ENCODE measurements around the gene ZNF266. TPM values are rescaled to one million over a fixed set of nuclear protein-coding genes. Genes with fewer than 3 reads are reported as not detected.

ZNF266 gene
- 14.5 TPM for total RNA-seq

GRCh38 chr19:9435279-9436268 lies at the start of gene ZNF266:
Gene ZNF266 (minus strand): TSS chr19:9435573. CDS start chr19:9420089, 15,484 bp downstream.

GRCh38 chr19:9362905-9363304 lies 72.5 kb downstream of the ZNF266 start, which contains the start of gene ZNF177:
Gene ZNF177 (plus strand): TSS chr19:9363013. CDS start chr19:9378312, 15,299 bp downstream.

Other genes with a start within 250 kb of the ZNF266 start
- gene OR7D4, start 216.0 kb downstream of the ZNF266 start, total RNA-seq, result not detected
- not detected for gene OR7E24, start 184.6 kb downstream of the ZNF266 start, total RNA-seq
- 19.1 TPM for gene ZNF699, start 125.7 kb downstream of the ZNF266 start, total RNA-seq
- 37.8 TPM for gene ZNF559, start 111.4 kb downstream of the ZNF266 start, total RNA-seq
- 8.1 TPM for gene ZNF177, start 72.6 kb downstream of the ZNF266 start, total RNA-seq
- 0.46 TPM for gene ZNF560, start 63.0 kb upstream of the ZNF266 start, total RNA-seq
- 24.9 TPM for gene ZNF426, start 103.1 kb upstream of the ZNF266 start, total RNA-seq
- 75.0 TPM for gene ZNF121, start 148.9 kb upstream of the ZNF266 start, total RNA-seq
- gene ZNF561, start 185.7 kb upstream of the ZNF266 start, total RNA-seq, result 43.1 TPM
- gene ZNF562, start 239.5 kb upstream of the ZNF266 start, total RNA-seq, result 71.0 TPM

All from diencephalon (tissue), 1 donor.